ENCODE data around the gene TPPP2.

TPPP2 gene

GRCh38 chr14:21016413-21017190, 13.4 kb upstream of the TPPP2 start:
- TF ChIP-seq POLR2AphosphoS5 (IDR thresholded peaks at IDR 0.05; ENCODE audit: low read depth, low read length) (no peak), FOXP2 (optimal IDR thresholded peaks at IDR 0.05; ENCODE audit: borderline replicate concordance, extremely low read depth, extremely low read length, insufficient read depth) (no peak), SIN3A (IDR thresholded peaks at IDR 0.05; ENCODE audit: borderline replicate concordance, insufficient read depth, low read length) (no peak), TAF1 (IDR thresholded peaks at IDR 0.05; ENCODE audit: borderline replicate concordance, insufficient read depth, low read length) (no peak)
- TF ChIP-seq, protein P1, sequence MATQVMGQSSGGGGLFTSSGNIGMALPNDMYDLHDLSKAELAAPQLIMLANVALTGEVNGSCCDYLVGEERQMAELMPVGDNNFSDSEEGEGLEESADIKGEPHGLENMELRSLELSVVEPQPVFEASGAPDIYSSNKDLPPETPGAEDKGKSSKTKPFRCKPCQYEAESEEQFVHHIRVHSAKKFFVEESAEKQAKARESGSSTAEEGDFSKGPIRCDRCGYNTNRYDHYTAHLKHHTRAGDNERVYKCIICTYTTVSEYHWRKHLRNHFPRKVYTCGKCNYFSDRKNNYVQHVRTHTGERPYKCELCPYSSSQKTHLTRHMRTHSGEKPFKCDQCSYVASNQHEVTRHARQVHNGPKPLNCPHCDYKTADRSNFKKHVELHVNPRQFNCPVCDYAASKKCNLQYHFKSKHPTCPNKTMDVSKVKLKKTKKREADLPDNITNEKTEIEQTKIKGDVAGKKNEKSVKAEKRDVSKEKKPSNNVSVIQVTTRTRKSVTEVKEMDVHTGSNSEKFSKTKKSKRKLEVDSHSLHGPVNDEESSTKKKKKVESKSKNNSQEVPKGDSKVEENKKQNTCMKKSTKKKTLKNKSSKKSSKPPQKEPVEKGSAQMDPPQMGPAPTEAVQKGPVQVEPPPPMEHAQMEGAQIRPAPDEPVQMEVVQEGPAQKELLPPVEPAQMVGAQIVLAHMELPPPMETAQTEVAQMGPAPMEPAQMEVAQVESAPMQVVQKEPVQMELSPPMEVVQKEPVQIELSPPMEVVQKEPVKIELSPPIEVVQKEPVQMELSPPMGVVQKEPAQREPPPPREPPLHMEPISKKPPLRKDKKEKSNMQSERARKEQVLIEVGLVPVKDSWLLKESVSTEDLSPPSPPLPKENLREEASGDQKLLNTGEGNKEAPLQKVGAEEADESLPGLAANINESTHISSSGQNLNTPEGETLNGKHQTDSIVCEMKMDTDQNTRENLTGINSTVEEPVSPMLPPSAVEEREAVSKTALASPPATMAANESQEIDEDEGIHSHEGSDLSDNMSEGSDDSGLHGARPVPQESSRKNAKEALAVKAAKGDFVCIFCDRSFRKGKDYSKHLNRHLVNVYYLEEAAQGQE (IDR thresholded peaks at IDR 0.05; ENCODE audit: insufficient read depth in 1 of 2, low read depth in 2 of 2, low read length in 2 of 2) = no peak

DNA sequence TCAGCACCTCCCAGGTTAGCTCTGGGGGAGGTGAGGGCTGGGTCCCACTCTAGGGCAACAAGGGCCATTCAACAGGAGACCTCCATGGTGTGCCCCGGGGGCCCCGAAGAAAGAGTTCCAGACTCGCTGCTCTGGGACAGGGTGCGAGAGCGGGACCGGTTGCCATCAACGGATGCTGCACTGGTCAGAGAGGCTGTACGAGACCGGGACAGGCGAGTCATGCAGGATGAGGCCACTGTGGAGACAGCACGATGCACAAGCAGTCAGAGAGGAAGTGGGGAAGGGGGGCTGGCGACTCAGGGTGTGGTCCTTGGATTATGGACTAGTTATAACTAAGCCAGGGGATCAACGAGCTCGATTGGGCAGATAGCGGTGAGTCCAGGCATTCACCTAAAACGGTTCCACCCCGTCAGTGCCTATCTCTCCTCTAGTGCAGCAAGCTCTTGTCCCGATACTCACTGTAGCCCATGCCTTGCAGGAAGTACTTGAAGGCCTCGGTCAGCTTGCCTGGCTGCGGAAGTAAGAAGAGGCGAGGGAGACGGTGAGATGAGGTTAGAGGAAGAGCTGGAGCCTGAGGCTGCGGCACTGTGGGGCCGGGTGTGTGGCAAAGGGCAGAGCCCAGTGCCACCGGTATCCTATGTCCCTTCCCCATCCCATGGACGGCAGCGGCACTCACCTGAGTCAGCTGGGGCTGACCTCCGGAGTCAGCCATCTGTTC, 12.3 kb upstream of the TPPP2 start:
- TF ChIP-seq FOXP2 (optimal IDR thresholded peaks at IDR 0.05; ENCODE audit: borderline replicate concordance, extremely low read depth, extremely low read length, insufficient read depth) (no peak), POLR2AphosphoS5 (IDR thresholded peaks at IDR 0.05; ENCODE audit: low read depth, low read length) (no peak), TAF1 (IDR thresholded peaks at IDR 0.05; ENCODE audit: borderline replicate concordance, insufficient read depth, low read length) (no peak), SIN3A (IDR thresholded peaks at IDR 0.05; ENCODE audit: borderline replicate concordance, insufficient read depth, low read length) (no peak)
- TF ChIP-seq, protein P1 (IDR thresholded peaks at IDR 0.05; ENCODE audit: insufficient read depth in 1 of 2, low read depth in 2 of 2, low read length in 2 of 2) = no peak

DNA sequence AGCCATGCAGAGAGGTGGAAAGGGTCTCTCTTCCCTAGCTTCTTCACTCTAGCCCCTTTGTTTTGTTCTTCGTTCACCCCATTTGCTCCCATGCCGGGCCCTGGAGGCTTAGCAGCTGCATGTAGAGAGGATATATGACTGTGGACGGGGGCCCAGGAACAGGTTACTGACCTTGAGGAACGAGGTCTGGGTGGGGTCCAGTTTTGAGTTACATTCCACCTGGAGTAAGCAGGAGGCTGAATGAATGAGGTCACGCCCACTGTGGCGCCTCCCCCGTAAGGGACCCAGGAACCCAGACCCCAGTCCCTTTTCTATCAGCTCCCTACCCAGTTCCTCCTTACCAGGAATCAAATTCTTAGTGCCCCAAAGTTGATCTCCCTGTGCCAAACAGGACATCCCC, 11.7 kb upstream of the TPPP2 start:
- TF ChIP-seq TAF1 (IDR thresholded peaks at IDR 0.05; ENCODE audit: borderline replicate concordance, insufficient read depth, low read length) = no peak
- TF ChIP-seq POLR2AphosphoS5 (IDR thresholded peaks at IDR 0.05; ENCODE audit: low read depth, low read length) = no peak
- TF ChIP-seq, protein P1 (IDR thresholded peaks at IDR 0.05; ENCODE audit: insufficient read depth in 1 of 2, low read depth in 2 of 2, low read length in 2 of 2) = no peak
- TF ChIP-seq SIN3A (IDR thresholded peaks at IDR 0.05; ENCODE audit: borderline replicate concordance, insufficient read depth, low read length) = no peak
- TF ChIP-seq FOXP2 (optimal IDR thresholded peaks at IDR 0.05; ENCODE audit: borderline replicate concordance, extremely low read depth, extremely low read length, insufficient read depth) = no peak

GRCh38 chr14:21018781-21019180, 11.2 kb upstream of the TPPP2 start:
- TF ChIP-seq, protein P1 (IDR thresholded peaks at IDR 0.05; ENCODE audit: insufficient read depth in 1 of 2, low read depth in 2 of 2, low read length in 2 of 2) = no peak
- no peak for TF ChIP-seq TAF1 (IDR thresholded peaks at IDR 0.05; ENCODE audit: borderline replicate concordance, insufficient read depth, low read length)
- no peak for TF ChIP-seq POLR2AphosphoS5 (IDR thresholded peaks at IDR 0.05; ENCODE audit: low read depth, low read length)
- TF ChIP-seq FOXP2 (optimal IDR thresholded peaks at IDR 0.05; ENCODE audit: borderline replicate concordance, extremely low read depth, extremely low read length, insufficient read depth) = no peak
- no peak for TF ChIP-seq SIN3A (IDR thresholded peaks at IDR 0.05; ENCODE audit: borderline replicate concordance, insufficient read depth, low read length)
